Measurements from ENCODE around the gene APMAP. TPM values are rescaled to one million over a fixed set of nuclear protein-coding genes. Genes with fewer than 3 reads are reported as not detected.

APMAP gene
- total and polyA plus RNA-seq, 2 of the 13 experiments (the other 11 are each of a cell fraction or from before 2014, with no cell fraction given) = 168 to 214 TPM

GRCh38 chr20:24994470-24995368 is 2.2 kb upstream of the APMAP start (continued):
- no peak for TF ChIP-seq NR2F1 (CRISPR knock-in tag; IDR thresholded peaks at IDR 0.05)
- TF ChIP-seq ZNF780A (CRISPR knock-in tag; IDR thresholded peaks at IDR 0.05) = no peak
- TF ChIP-seq, protein P1, sequence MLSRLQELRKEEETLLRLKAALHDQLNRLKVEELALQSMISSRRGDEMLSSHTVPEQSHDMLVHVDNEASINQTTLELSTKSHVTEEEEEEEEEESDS (CRISPR knock-in tag; IDR thresholded peaks at IDR 0.05; ENCODE audit: borderline replicate concordance) = no peak
- TF ChIP-seq RELA (CRISPR knock-in tag; IDR thresholded peaks at IDR 0.05) = no peak
- TF ChIP-seq HOXA7 (CRISPR knock-in tag; IDR thresholded peaks at IDR 0.05) = no peak
- TF ChIP-seq, protein P2, sequence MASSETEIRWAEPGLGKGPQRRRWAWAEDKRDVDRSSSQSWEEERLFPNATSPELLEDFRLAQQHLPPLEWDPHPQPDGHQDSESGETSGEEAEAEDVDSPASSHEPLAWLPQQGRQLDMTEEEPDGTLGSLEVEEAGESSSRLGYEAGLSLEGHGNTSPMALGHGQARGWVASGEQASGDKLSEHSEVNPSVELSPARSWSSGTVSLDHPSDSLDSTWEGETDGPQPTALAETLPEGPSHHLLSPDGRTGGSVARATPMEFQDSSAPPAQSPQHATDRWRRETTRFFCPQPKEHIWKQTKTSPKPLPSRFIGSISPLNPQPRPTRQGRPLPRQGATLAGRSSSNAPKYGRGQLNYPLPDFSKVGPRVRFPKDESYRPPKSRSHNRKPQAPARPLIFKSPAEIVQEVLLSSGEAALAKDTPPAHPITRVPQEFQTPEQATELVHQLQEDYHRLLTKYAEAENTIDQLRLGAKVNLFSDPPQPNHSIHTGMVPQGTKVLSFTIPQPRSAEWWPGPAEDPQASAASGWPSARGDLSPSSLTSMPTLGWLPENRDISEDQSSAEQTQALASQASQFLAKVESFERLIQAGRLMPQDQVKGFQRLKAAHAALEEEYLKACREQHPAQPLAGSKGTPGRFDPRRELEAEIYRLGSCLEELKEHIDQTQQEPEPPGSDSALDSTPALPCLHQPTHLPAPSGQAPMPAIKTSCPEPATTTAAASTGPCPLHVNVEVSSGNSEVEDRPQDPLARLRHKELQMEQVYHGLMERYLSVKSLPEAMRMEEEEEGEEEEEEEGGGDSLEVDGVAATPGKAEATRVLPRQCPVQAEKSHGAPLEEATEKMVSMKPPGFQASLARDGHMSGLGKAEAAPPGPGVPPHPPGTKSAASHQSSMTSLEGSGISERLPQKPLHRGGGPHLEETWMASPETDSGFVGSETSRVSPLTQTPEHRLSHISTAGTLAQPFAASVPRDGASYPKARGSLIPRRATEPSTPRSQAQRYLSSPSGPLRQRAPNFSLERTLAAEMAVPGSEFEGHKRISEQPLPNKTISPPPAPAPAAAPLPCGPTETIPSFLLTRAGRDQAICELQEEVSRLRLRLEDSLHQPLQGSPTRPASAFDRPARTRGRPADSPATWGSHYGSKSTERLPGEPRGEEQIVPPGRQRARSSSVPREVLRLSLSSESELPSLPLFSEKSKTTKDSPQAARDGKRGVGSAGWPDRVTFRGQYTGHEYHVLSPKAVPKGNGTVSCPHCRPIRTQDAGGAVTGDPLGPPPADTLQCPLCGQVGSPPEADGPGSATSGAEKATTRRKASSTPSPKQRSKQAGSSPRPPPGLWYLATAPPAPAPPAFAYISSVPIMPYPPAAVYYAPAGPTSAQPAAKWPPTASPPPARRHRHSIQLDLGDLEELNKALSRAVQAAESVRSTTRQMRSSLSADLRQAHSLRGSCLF (CRISPR knock-in tag; IDR thresholded peaks at IDR 0.05; ENCODE audit: borderline replicate concordance) = no peak
- no peak for TF ChIP-seq ZNF670 (CRISPR knock-in tag; IDR thresholded peaks at IDR 0.05; ENCODE audit: borderline replicate concordance)
- TF ChIP-seq ZNF674 (CRISPR knock-in tag; IDR thresholded peaks at IDR 0.05; ENCODE audit: low read depth) = no peak
- TF ChIP-seq, protein P3, sequence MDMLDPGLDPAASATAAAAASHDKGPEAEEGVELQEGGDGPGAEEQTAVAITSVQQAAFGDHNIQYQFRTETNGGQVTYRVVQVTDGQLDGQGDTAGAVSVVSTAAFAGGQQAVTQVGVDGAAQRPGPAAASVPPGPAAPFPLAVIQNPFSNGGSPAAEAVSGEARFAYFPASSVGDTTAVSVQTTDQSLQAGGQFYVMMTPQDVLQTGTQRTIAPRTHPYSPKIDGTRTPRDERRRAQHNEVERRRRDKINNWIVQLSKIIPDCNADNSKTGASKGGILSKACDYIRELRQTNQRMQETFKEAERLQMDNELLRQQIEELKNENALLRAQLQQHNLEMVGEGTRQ (IDR thresholded peaks at IDR 0.05; ENCODE audit: low read depth, low read length) = no peak
- TF ChIP-seq, protein P3 (CRISPR knock-in tag; IDR thresholded peaks at IDR 0.05; ENCODE audit: borderline replicate concordance) = no peak
- TF ChIP-seq ZNF710 (CRISPR knock-in tag; IDR thresholded peaks at IDR 0.05; ENCODE audit: borderline replicate concordance) = peak; percentile 35; the same call in 1 of the 2 replicates
- no peak for TF ChIP-seq NCOA2 (CRISPR knock-in tag; IDR thresholded peaks at IDR 0.05)
- TF ChIP-seq, protein P4, sequence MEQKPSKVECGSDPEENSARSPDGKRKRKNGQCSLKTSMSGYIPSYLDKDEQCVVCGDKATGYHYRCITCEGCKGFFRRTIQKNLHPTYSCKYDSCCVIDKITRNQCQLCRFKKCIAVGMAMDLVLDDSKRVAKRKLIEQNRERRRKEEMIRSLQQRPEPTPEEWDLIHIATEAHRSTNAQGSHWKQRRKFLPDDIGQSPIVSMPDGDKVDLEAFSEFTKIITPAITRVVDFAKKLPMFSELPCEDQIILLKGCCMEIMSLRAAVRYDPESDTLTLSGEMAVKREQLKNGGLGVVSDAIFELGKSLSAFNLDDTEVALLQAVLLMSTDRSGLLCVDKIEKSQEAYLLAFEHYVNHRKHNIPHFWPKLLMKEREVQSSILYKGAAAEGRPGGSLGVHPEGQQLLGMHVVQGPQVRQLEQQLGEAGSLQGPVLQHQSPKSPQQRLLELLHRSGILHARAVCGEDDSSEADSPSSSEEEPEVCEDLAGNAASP (CRISPR knock-in tag; IDR thresholded peaks at IDR 0.05; ENCODE audit: borderline replicate concordance) = peak; percentile 43; the same call in 1 of the 2 replicates
- TF ChIP-seq CAMTA2 (CRISPR knock-in tag; IDR thresholded peaks at IDR 0.05; ENCODE audit: borderline replicate concordance) = no peak
- no peak for TF ChIP-seq GATA4 (IDR thresholded peaks at IDR 0.05; ENCODE audit: borderline replicate concordance, low read depth)

All from HepG2 (cell line).